ENCODE measurements around the gene GSE1. TPM values are rescaled to one million over a fixed set of nuclear protein-coding genes. Genes with fewer than 3 reads are reported as not detected.

Gene GSE1
- 32.8 and 43.5 TPM in 2 replicates for total RNA-seq
- 27.9 and 33.1 TPM in 2 replicates for polyA plus RNA-seq

- no peaks in the 10 kb centered on the region for H3K9me2 ChIP-seq (replicated peaks; ENCODE audit: insufficient read depth)
- peaks cover 62% of the 10 kb centered on the region for H4K20me1 ChIP-seq (ENCODE audit: insufficient read depth, poor library complexity, severe bottlenecking)
- no peaks in the 10 kb centered on the region for H3K27me3 ChIP-seq
- peak; percentile 97 for DNase-seq (ENCODE audit: low spot score)
- H3K4me1 ChIP-seq (ENCODE audit: insufficient read depth) = peaks cover 62% of the 10 kb centered on the region
- peak within 1 kb of the TSS; percentile 100 for H3K4me2 ChIP-seq
- no peaks in the 10 kb centered on the region for H3K36me3 ChIP-seq (replicated peaks; ENCODE audit: insufficient read depth, low read depth)
- H3K27ac ChIP-seq = peak within 1 kb of the TSS; percentile 99
- peak within 1 kb of the TSS; percentile 84 for H3K4me3 ChIP-seq
- 2% methylated on average over 70 of the region's 81 CpGs for WGBS (ENCODE audit: low lambda C conversion rate, missing lambda C conversion rate)
- no peaks in the 10 kb centered on the region for H3K9me3 ChIP-seq (ENCODE audit: low read depth)
- H3K79me2 ChIP-seq = peaks cover 68% of the 10 kb centered on the region
- no peak for TF ChIP-seq EZH2phosphoT487 (IDR thresholded peaks at IDR 0.05; ENCODE audit: low read depth, severe bottlenecking, unreplicated experiment)
- TF ChIP-seq EZH2 (IDR thresholded peaks at IDR 0.05; ENCODE audit: borderline replicate concordance) = no peak
- TF ChIP-seq, protein P1, sequence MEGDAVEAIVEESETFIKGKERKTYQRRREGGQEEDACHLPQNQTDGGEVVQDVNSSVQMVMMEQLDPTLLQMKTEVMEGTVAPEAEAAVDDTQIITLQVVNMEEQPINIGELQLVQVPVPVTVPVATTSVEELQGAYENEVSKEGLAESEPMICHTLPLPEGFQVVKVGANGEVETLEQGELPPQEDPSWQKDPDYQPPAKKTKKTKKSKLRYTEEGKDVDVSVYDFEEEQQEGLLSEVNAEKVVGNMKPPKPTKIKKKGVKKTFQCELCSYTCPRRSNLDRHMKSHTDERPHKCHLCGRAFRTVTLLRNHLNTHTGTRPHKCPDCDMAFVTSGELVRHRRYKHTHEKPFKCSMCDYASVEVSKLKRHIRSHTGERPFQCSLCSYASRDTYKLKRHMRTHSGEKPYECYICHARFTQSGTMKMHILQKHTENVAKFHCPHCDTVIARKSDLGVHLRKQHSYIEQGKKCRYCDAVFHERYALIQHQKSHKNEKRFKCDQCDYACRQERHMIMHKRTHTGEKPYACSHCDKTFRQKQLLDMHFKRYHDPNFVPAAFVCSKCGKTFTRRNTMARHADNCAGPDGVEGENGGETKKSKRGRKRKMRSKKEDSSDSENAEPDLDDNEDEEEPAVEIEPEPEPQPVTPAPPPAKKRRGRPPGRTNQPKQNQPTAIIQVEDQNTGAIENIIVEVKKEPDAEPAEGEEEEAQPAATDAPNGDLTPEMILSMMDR (IDR thresholded peaks at IDR 0.05; ENCODE audit: poor library complexity) = no peak
- no peak within 1 kb of the TSS for H2AFZ ChIP-seq
These were observed at the start of gene GSE1 for GRCh38 chr16:85612801-85613603. GSE1 (plus strand) TSS chr16:85613322; CDS start chr16:85613392, 70 bp downstream.

DNA sequence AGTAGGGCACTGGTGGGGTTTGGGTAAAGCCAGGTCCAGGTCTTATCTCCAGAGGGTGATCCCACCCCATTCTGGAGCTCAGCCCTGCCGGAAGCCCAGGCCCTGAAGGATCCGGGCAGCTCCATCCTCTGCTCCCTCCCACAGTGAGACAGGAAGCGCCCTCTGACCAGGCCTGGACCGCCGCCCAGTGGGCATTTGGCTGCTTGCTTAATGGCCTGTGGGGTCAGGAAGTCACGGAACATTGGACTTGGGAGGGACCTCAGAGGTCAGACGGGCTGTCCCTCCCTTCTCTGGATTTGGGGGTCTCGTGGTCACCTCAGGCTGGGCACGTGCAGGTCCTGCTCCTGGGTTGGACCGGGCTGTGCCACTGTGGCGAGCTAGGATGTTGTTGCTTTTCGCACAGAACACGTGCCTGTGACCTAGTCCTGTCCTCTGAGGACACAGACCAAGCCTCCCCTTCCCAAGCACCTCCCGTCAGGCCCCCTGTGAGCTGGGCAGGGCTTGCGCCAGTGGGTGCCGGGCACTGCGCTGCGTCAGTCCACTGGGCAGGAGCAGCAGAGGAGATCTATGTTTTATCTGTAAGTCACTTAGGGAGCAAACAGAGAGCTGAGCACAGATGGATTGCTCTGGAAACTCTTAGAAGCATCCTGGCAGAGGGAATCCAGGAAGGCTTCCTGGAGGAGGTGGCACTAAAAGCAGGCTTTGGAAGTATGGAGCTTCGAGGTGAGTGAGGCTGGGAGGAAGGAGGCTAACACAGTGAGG lies 49.4 kb upstream of the GSE1 start:
- DNase-seq (ENCODE audit: low spot score) = peak; percentile 57
- Histone ChIP-seq H3K4me2 (no peak overlapping the region), H4K20me1 (ENCODE audit: insufficient read depth, poor library complexity, severe bottlenecking) (peaks cover 68% of the 10 kb centered on the region)

DNA sequence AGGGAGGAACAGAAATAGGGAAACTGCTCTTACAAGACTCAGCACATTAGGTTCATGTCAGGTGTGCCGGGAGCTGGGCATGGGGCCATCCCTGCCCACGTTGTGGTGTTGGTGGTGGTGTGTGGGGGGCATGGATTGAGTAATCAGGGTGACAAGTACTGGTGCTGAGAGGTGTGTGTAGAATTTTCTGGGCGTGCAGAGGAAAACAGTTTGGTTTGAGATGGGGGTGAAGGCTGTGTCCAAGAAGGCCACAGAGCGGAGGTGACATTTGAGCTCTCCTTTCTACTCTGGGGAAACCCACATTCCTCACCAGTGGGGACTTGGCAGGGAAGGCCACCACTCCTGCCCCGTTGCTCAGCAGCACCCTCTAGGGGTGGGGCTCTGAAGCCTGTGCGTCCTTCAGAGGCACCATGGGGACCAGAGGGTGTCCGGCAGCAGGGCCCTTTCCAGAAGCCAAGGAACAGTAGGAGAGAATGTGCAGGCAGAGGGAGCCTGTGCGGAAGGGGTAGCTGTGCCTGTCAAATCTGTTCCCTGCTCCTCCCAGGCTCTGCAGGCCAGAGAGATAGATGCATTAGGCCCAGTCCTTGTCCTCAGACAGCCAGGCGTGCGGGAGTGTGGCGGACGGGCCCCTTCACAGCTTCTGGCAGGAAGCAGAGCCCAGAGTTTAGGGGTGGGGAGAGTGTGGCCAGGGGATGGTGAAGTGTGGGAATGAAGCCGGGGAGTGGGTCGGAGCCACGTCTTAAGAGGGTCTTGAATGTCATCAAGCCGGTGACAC lies 48.7 kb upstream of the GSE1 start:
- Histone ChIP-seq H3K4me2 (no peak overlapping the region), H3K27ac (no peak overlapping the region), H3K27me3 (no peaks in the 10 kb centered on the region), H3K36me3 (replicated peaks; ENCODE audit: insufficient read depth, low read depth) (no peaks in the 10 kb centered on the region), H3K79me2 (peaks cover 97% of the 10 kb centered on the region), H4K20me1 (ENCODE audit: insufficient read depth, poor library complexity, severe bottlenecking) (peaks cover 65% of the 10 kb centered on the region), H2AFZ (no peak overlapping the region), H3K4me3 (no peak overlapping the region), H3K9me3 (ENCODE audit: low read depth) (no peaks in the 10 kb centered on the region), H3K9me2 (replicated peaks; ENCODE audit: insufficient read depth) (no peaks in the 10 kb centered on the region), H3K4me1 (ENCODE audit: insufficient read depth) (peaks cover 52% of the 10 kb centered on the region)
- WGBS (ENCODE audit: low lambda C conversion rate, missing lambda C conversion rate) = 91% methylated on average over 16 of the region's 16 CpGs
- no peak for DNase-seq (ENCODE audit: low spot score)
- TF ChIP-seq, protein P1 (IDR thresholded peaks at IDR 0.05; ENCODE audit: poor library complexity) = peak; percentile 45
- no peak for TF ChIP-seq EZH2 (IDR thresholded peaks at IDR 0.05; ENCODE audit: borderline replicate concordance)

More for the DNA sequence above, 49.4 kb upstream of the GSE1 start:
- Histone ChIP-seq H3K27me3 (no peaks in the 10 kb centered on the region), H3K4me1 (ENCODE audit: insufficient read depth) (peaks cover 52% of the 10 kb centered on the region), H3K4me3 (no peak overlapping the region), H2AFZ (no peak overlapping the region), H3K36me3 (replicated peaks; ENCODE audit: insufficient read depth, low read depth) (no peaks in the 10 kb centered on the region), H3K9me3 (ENCODE audit: low read depth) (no peaks in the 10 kb centered on the region), H3K27ac (peak overlapping the region; percentile 19), H3K79me2 (peaks cover 97% of the 10 kb centered on the region), H3K9me2 (replicated peaks; ENCODE audit: insufficient read depth) (no peaks in the 10 kb centered on the region)
- 83% methylated on average over 19 of the region's 19 CpGs for WGBS (ENCODE audit: low lambda C conversion rate, missing lambda C conversion rate)
- TF ChIP-seq EZH2 (IDR thresholded peaks at IDR 0.05; ENCODE audit: borderline replicate concordance) (no peak), EZH2phosphoT487 (IDR thresholded peaks at IDR 0.05; ENCODE audit: low read depth, severe bottlenecking, unreplicated experiment) (no peak)
- TF ChIP-seq, protein P1 (IDR thresholded peaks at IDR 0.05; ENCODE audit: poor library complexity) = no peak
